ENCODE measurements around the gene ERBB4.

ERBB4 gene

GRCh38 chr2:211391189-211391567 is 1147.4 kb downstream of the ERBB4 start:
- H3F3A ChIP-seq (ENCODE audit: low read depth): no peaks in the 10 kb centered on the region
- no peaks in the 10 kb centered on the region for H3K36me3 ChIP-seq (ENCODE audit: insufficient read depth, low read length)
- H3K4me3 ChIP-seq (ENCODE audit: low read length, poor library complexity, severe bottlenecking): no peak overlapping the region
- H4K20me1 ChIP-seq (ENCODE audit: insufficient read depth, low read length, poor library complexity, severe bottlenecking): no peaks in the 10 kb centered on the region
- H3K9ac ChIP-seq (ENCODE audit: low read depth, low read length, poor library complexity, severe bottlenecking): no peak overlapping the region
- no peaks in the 10 kb centered on the region for H3K79me2 ChIP-seq (ENCODE audit: insufficient read depth, low read length)
- no peaks in the 10 kb centered on the region for H3K9me3 ChIP-seq (ENCODE audit: insufficient read depth, low read depth, low read length)
- H3K4me1 ChIP-seq (ENCODE audit: insufficient read depth, low read length, poor library complexity, severe bottlenecking): no peaks in the 10 kb centered on the region
- no peaks in the 10 kb centered on the region for H3K9me2 ChIP-seq (replicated peaks; ENCODE audit: low read depth, low read length)
- H3K27me3 ChIP-seq (ENCODE audit: insufficient read depth, low read length, poor library complexity, severe bottlenecking): no peaks in the 10 kb centered on the region
- TF ChIP-seq EZH2phosphoT487 (IDR thresholded peaks at IDR 0.05; ENCODE audit: borderline replicate concordance) (no peak), CTCF (conservative IDR thresholded peaks at IDR 0.05; ENCODE audit: low read length) (no peak)
- no peak overlapping the region for H2AFZ ChIP-seq (ENCODE audit: low read length)
- H3K4me2 ChIP-seq (ENCODE audit: low read depth, low read length, poor library complexity, severe bottlenecking): no peak overlapping the region

DNA sequence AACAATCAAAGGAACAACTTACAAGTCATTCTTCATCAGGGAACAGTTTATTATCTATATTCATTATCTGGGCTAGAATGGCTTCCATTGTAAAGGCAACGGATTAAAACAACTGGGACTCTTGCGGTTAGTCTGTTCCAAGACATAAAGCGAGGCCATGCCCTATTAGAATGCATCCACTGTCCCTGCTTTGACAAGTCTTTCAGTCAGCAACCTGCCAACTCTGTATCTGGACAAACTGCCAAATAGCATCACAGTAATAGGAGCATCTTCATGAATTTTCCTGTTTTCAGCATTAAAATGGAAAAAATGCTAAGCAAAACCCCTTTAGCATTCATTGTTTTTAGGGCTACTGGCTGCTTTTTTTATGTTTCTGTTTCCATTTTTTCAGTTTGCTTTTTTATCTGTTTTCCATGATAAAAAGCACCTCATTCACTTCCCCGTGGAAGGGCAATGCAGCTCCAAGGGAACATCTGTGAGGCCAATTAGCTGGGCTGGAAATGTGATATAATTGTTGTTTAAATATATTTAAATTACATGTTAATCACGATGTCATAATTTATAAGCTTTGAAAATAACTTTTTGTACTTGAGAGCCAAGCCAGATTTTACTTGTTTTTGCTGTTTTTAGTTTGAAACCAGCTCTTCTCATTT is 1147.9 kb downstream of the ERBB4 start:
- H3K27me3 ChIP-seq (ENCODE audit: insufficient read depth, low read length, poor library complexity, severe bottlenecking): no peaks in the 10 kb centered on the region
- no peaks in the 10 kb centered on the region for H3K36me3 ChIP-seq (ENCODE audit: insufficient read depth, low read length)
- no peaks in the 10 kb centered on the region for H3F3A ChIP-seq (ENCODE audit: low read depth)
- no peaks in the 10 kb centered on the region for H3K79me2 ChIP-seq (ENCODE audit: insufficient read depth, low read length)
- TF ChIP-seq CTCF (conservative IDR thresholded peaks at IDR 0.05; ENCODE audit: low read length) (no peak), EZH2phosphoT487 (IDR thresholded peaks at IDR 0.05; ENCODE audit: borderline replicate concordance) (no peak)
- no peaks in the 10 kb centered on the region for H3K9me2 ChIP-seq (replicated peaks; ENCODE audit: low read depth, low read length)
- H3K4me3 ChIP-seq (ENCODE audit: low read length, poor library complexity, severe bottlenecking): no peak overlapping the region
- H4K20me1 ChIP-seq (ENCODE audit: insufficient read depth, low read length, poor library complexity, severe bottlenecking): no peaks in the 10 kb centered on the region
- no peak overlapping the region for H3K4me2 ChIP-seq (ENCODE audit: low read depth, low read length, poor library complexity, severe bottlenecking)
- H3K9ac ChIP-seq (ENCODE audit: low read depth, low read length, poor library complexity, severe bottlenecking): no peak overlapping the region
- no peak overlapping the region for H2AFZ ChIP-seq (ENCODE audit: low read length)
- H3K9me3 ChIP-seq (ENCODE audit: insufficient read depth, low read depth, low read length): no peaks in the 10 kb centered on the region
- no peaks in the 10 kb centered on the region for H3K4me1 ChIP-seq (ENCODE audit: insufficient read depth, low read length, poor library complexity, severe bottlenecking)

DNA sequence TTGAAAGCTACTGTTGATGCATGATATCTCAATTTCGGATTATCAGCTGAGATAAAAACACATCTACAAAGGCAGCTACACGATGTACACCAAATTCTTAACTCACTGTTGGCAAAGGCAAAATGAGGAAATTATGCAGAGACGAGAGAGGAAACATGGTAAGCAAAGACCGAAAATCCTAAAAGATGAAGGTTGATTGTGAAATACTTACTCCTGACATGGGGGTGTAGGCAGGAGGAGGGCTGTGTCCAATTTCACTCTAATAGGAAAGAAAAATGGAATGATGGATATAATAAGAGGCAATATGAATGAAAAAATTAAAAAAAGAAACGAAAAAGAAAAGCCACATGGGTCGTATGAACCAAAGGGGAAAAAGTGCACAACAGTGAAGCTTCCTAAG is 1150.9 kb downstream of the ERBB4 start:
- no peak overlapping the region for H3K9ac ChIP-seq (ENCODE audit: low read depth, low read length, poor library complexity, severe bottlenecking)
- no peaks in the 10 kb centered on the region for H4K20me1 ChIP-seq (ENCODE audit: insufficient read depth, low read length, poor library complexity, severe bottlenecking)
- no peaks in the 10 kb centered on the region for H3K9me2 ChIP-seq (replicated peaks; ENCODE audit: low read depth, low read length)
- H3F3A ChIP-seq (ENCODE audit: low read depth): no peaks in the 10 kb centered on the region
- no peaks in the 10 kb centered on the region for H3K36me3 ChIP-seq (ENCODE audit: insufficient read depth, low read length)
- no peaks in the 10 kb centered on the region for H3K4me1 ChIP-seq (ENCODE audit: insufficient read depth, low read length, poor library complexity, severe bottlenecking)
- no peak overlapping the region for H3K4me3 ChIP-seq (ENCODE audit: low read length, poor library complexity, severe bottlenecking)
- no peaks in the 10 kb centered on the region for H3K27me3 ChIP-seq (ENCODE audit: insufficient read depth, low read length, poor library complexity, severe bottlenecking)
- H3K4me2 ChIP-seq (ENCODE audit: low read depth, low read length, poor library complexity, severe bottlenecking): no peak overlapping the region
- no peak overlapping the region for H2AFZ ChIP-seq (ENCODE audit: low read length)
- H3K9me3 ChIP-seq (ENCODE audit: insufficient read depth, low read depth, low read length): no peaks in the 10 kb centered on the region
- no peak for TF ChIP-seq EZH2phosphoT487 (IDR thresholded peaks at IDR 0.05; ENCODE audit: borderline replicate concordance)
- no peak for TF ChIP-seq CTCF (conservative IDR thresholded peaks at IDR 0.05; ENCODE audit: low read length)
- no peaks in the 10 kb centered on the region for H3K79me2 ChIP-seq (ENCODE audit: insufficient read depth, low read length)
